Activated CD8-positive, alpha-beta T cell treated with anti-CD3 and anti-CD28 coated beads for 36 hours (primary cell): ENCODE results near the gene NAIF1. TPM values are rescaled to one million over a fixed set of nuclear protein-coding genes. Genes with fewer than 3 reads are reported as not detected.

ENCODE experiments used
- ATAC-seq: fragments of 200-7000 bp; cut with Tn5 transposase; one replicate; pipeline ENCODE4 v1.10.0; 2021; ENCODE audit warnings: mild to moderate bottlenecking, moderate library complexity
- CTCF ChIA-PET: fragments of 350-600 bp; sonication (Branson Sonifier 250); formaldehyde crosslinking; loops from one replicate; lab custom pipeline; 2021; ENCODE audit warnings: antibody characterized with exemption; lab: Charles Lee
- POLR2A ChIA-PET: fragments of 350-600 bp; sonication (Branson Sonifier 250); formaldehyde crosslinking; loops from one replicate; lab custom pipeline; 2021; ENCODE audit warnings: antibody characterized with exemption; lab: Charles Lee
- DNase-seq: peaks from one replicate; pipeline ENCODE4 v3.0.0-alpha.2; 2020
- H3K27ac Mint-ChIP-seq: one replicate; pipeline ENCODE4 v1.8.0; 2021; ENCODE audit warnings: mild to moderate bottlenecking, mixed read lengths
- H3K27me3 Mint-ChIP-seq: one replicate; pipeline ENCODE4 v1.8.0; 2021; ENCODE audit warnings: mixed read lengths
- H3K36me3 Mint-ChIP-seq: one replicate; pipeline ENCODE4 v1.8.0; 2021; ENCODE audit warnings: low read depth, mixed read lengths
- H3K4me1 Mint-ChIP-seq: one replicate; pipeline ENCODE4 v1.8.0; 2021; ENCODE audit warnings: low read depth, mixed read lengths
- H3K4me3 Mint-ChIP-seq: one replicate; pipeline ENCODE4 v1.8.0; 2021; ENCODE audit warnings: mild to moderate bottlenecking, moderate library complexity, mixed read lengths
- H3K9me3 Mint-ChIP-seq: one replicate; pipeline ENCODE4 v1.8.0; 2021; ENCODE audit warnings: mixed read lengths
- CTCF ChIP-seq: fragments of 200-600 bp; IDR thresholded peaks from one replicate; pipeline ENCODE4 v1.8.0; 2022; ENCODE audit warnings: antibody characterized with exemption, mild to moderate bottlenecking
- intact Hi-C: fragments of 100-400 bp; cut with micrococcal nuclease; formaldehyde crosslinking; loops from one replicate; pipeline ENCODE4 v1.10.0; 2022
- total RNA-seq, 2 experiments: library from RNA; stranded (reverse); gene quantifications; one replicate each; pipeline ENCODE4 v1.2.3, GENCODE V29; 2021

The NAIF1 gene
- total RNA-seq, 2 experiments from 2014 or later: 8.4 to 11.8 TPM

- ATAC-seq: no peak
- POLR2A ChIA-PET: interaction anchor here (0.8 to 2.4 kb wide), 5 partner anchors 11 to 644 kb away, joined by 3 to 9 read pairs (median 4); partner anchors contain the start of genes LRSAM1, NAIF1 and RPL12
These were observed 27.9 kb upstream of the NAIF1 start for GRCh38 chr9:128094950-128095544.

DNA sequence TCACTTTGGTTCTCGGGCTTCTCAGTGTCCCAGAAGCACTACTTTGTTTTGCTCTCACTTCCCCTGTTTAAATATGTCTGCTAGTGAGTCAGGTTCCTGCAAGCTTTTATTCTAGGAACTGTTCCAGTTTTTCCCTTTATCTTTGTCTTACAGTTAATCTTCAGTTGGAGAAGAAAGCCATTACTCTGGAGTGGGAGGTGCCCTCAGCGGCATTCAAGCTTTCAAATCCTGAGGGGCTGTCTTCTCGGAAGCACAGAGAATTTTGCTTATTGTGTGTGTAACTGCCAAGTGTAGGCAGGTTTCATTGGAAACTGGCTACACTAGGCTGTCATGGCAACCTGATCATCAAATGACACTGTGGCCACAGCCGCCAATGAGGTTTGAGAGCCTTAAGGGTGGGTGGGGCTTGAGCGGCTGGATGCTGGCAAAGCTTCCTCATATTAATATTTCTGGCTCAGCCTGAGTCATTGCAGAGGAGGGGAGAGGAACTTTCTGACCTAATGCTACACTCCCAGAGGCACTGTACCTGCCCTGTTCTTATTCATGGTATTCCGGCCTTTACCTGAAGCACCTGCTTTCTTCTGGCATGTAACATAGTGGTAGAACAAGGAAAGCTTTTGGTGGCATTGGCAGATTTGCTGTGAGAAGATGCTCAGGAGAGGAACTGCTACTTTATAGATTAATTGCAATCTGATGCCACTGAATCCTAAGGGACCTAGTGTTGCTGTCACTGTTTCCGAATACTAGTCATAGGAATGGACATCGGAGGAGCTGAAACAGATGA, 27.2 kb upstream of the NAIF1 start:
- intact Hi-C loops: no loop called here
- Mint-ChIP-seq H3K4me1 (peaks cover 81% of the 10 kb centered on the region), H3K27me3 (no peaks in the 10 kb centered on the region), H3K4me3 (peak overlapping the region; percentile 55), H3K36me3 (peaks cover 10% of the 10 kb centered on the region), H3K27ac (peak overlapping the region; percentile 94), H3K9me3 (no peaks in the 10 kb centered on the region)
- POLR2A ChIA-PET: interaction anchor here (0.8 to 2.4 kb wide), 7 partner anchors 9 to 643 kb away, joined by 3 to 9 read pairs (median 4); partner anchors contain the start of genes LRSAM1, NAIF1 and RPL12
- peak; percentile 92 for DNase-seq
- peak; percentile 87 for ATAC-seq
- TF ChIP-seq CTCF: no peak
- CTCF ChIA-PET: interaction anchor here (0.7 to 10.5 kb wide), 9 partner anchors 9 to 150 kb away, joined by 3 to 94 read pairs (median 5); no protein-coding TSS in a partner anchor

More at GRCh38 chr9:128094950-128095544, 27.9 kb upstream of the NAIF1 start:
- H3K36me3 Mint-ChIP-seq: peaks cover 7% of the 10 kb centered on the region
- no peaks in the 10 kb centered on the region for H3K27me3 Mint-ChIP-seq
- intact Hi-C loops: no loop called here
- DNase-seq: no peak
- CTCF ChIA-PET: interaction anchor here (0.7 to 10.5 kb wide), 9 partner anchors 8 to 151 kb away, joined by 3 to 94 read pairs (median 5); no protein-coding TSS in a partner anchor
- no peaks in the 10 kb centered on the region for H3K9me3 Mint-ChIP-seq
- H3K4me1 Mint-ChIP-seq: peaks cover 83% of the 10 kb centered on the region
- H3K4me3 Mint-ChIP-seq: no peak overlapping the region
- H3K27ac Mint-ChIP-seq: peak overlapping the region; percentile 94
- TF ChIP-seq CTCF: no peak

GRCh38 chr9:128093011-128093410, 25.9 kb upstream of the NAIF1 start:
- ChIA-PET CTCF (interaction anchor here (0.8 to 10.5 kb wide), 9 partner anchors 10 to 151 kb away, joined by 3 to 94 read pairs (median 4); partner anchors contain the start of gene NAIF1), POLR2A (interaction anchor here (0.6 to 2.4 kb wide), 8 partner anchors 10 to 809 kb away, joined by 3 to 10 read pairs (median 6); partner anchors contain the start of gene NAIF1)
- intact Hi-C loops: no loop called here
- Mint-ChIP-seq H3K9me3 (no peaks in the 10 kb centered on the region), H3K4me1 (peaks cover 75% of the 10 kb centered on the region), H3K27ac (peak overlapping the region; percentile 94), H3K27me3 (no peaks in the 10 kb centered on the region), H3K4me3 (no peak overlapping the region), H3K36me3 (peaks cover 10% of the 10 kb centered on the region)
- DNase-seq (no peak), ATAC-seq (no peak)
- TF ChIP-seq CTCF: no peak

DNA sequence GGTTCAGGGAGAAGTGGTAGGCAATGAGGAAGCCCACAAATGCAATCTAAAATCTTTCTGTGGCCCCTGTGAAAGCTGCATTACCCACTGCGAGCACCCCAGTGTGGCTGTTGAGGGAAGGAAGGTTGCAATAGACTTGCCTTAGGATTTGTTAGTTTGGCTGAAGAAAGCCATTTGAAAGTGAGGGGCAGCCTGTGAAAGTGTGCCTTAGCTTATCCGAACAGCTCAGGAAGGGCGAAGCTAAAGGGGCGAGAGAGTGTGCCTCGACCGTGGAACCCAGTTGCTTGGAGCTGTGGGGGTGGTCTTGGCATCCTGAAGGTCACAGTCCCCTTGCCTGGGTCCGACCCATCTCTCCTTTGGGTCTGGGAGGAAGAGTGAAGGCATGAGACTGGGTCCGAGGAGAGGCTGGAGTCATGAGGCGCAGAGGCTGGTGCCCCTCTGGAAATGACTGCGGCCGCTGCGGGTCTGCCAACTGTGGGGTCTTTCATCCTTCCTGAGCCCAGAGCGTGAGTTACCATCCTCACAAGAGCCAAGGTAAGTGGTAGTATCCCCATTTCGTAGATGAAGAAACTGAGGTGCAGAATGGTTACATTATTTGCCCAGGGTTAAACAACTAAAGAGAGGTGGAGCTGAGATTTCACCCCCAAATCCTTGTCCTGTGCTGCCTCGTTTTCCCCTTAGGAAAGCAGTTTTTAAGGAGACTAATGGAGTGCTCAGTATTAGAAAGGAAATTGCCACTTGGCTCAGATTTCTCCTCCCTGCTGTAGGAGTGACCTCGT, 25.3 kb upstream of the NAIF1 start:
- Mint-ChIP-seq H3K4me3 (peak overlapping the region; percentile 54), H3K36me3 (peaks cover 10% of the 10 kb centered on the region), H3K4me1 (peaks cover 75% of the 10 kb centered on the region), H3K9me3 (no peaks in the 10 kb centered on the region), H3K27me3 (no peaks in the 10 kb centered on the region), H3K27ac (peak overlapping the region; percentile 94)
- ATAC-seq (no peak), DNase-seq (no peak)
- TF ChIP-seq CTCF: no peak
- CTCF ChIA-PET: interaction anchor here (0.7 to 10.5 kb wide), 10 partner anchors 11 to 151 kb away, joined by 3 to 94 read pairs (median 4); partner anchors contain the start of gene NAIF1
- POLR2A ChIA-PET: interaction anchor here (0.6 to 2.2 kb wide), 10 partner anchors 11 to 809 kb away, joined by 3 to 10 read pairs (median 4); no protein-coding TSS in a partner anchor
- intact Hi-C loops: no loop called here
